Tibial nerve (tissue), 4 donors: ENCODE measurements around the gene CHPF.

Experiments used
- EP300 ChIP-seq, 2 donors: sonication (generic); formaldehyde crosslinking; IDR thresholded peaks; one replicate each; pipeline ENCODE4 v1.6.1; 2017; ENCODE audit warnings: antibody characterized with exemption in 2 of 2, mild to moderate bottlenecking in 1 of 2
- POLR2A ChIP-seq, 2 donors: fragments of 450-650 bp; IDR thresholded peaks; one replicate each; pipeline ENCODE4 v1.6.1; 2017; ENCODE audit warnings: antibody characterized with exemption in 2 of 2, mild to moderate bottlenecking in 2 of 2, moderate library complexity in 2 of 2
- TF ChIP-seq, protein P1 (sequence below), 5 experiments: fragments of 200-600 bp in 3 of 5; fragments of 450-650 bp in 2 of 5; sonication (generic) in 3 of 5; IDR thresholded peaks; one replicate each; pipeline ENCODE4 v1.5.1; 2016 to 2019; ENCODE audit warnings: antibody characterized with exemption in 5 of 5, mild to moderate bottlenecking in 3 of 5, moderate library complexity in 2 of 5

DNA sequence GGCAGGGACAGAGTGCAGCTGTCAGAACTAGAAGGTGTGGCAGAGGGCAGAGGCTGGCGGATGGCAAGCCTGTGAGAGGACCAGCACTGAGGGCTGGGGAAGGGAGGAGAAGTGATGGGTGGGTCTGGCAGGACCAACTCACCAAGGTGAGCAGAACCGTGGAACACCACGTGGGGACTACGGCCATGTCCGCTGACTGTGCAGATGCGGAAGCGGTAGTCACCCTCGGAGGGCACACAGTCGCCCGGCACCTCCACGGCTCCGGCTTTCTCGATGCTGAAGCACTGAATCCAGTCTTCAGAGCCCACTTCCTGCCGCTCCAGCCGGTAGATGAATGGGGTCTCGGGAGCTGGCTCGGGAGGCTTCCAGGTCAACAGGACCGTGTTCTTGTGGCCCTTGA, 23.5 kb upstream of the CHPF start:
- TF ChIP-seq, protein P1, sequence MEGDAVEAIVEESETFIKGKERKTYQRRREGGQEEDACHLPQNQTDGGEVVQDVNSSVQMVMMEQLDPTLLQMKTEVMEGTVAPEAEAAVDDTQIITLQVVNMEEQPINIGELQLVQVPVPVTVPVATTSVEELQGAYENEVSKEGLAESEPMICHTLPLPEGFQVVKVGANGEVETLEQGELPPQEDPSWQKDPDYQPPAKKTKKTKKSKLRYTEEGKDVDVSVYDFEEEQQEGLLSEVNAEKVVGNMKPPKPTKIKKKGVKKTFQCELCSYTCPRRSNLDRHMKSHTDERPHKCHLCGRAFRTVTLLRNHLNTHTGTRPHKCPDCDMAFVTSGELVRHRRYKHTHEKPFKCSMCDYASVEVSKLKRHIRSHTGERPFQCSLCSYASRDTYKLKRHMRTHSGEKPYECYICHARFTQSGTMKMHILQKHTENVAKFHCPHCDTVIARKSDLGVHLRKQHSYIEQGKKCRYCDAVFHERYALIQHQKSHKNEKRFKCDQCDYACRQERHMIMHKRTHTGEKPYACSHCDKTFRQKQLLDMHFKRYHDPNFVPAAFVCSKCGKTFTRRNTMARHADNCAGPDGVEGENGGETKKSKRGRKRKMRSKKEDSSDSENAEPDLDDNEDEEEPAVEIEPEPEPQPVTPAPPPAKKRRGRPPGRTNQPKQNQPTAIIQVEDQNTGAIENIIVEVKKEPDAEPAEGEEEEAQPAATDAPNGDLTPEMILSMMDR (IDR thresholded peaks at IDR 0.05) = no peak
- no peak for TF ChIP-seq EP300 (IDR thresholded peaks at IDR 0.05)
- no peak for TF ChIP-seq POLR2A (IDR thresholded peaks at IDR 0.05)
